ENCODE measurements around the gene HIGD1C.

DNA sequence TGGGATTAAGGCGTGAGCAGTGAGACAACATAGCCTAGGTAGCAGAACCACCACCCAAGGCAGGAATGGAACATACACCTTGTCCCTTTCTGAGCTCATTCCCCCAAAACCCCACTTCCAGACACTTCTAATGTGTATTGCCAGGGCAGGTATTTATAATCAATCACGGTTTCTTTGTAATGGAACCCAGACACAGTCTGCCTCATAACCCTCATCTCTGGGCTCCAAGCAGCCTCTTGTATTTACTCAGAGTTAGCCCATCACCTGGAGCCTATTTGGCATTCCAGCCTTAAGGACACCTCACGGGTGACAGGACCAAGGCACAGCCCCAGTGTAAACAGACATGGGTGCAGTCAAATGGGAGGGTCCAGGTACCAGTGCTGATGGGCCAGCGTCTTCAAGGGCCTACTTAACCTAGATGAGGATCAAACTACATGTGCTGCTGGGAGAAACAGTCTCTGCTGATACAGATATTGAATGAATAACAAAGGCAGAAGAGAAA, 2.5 kb upstream of the HIGD1C start:
- TF ChIP-seq EZH2phosphoT487 (IDR thresholded peaks at IDR 0.05; ENCODE audit: insufficient read depth, low read depth) (no peak), EZH2 (IDR thresholded peaks at IDR 0.05; ENCODE audit: insufficient read depth, poor library complexity, severe bottlenecking) (no peak)

Measured in GM23248 (cell line).